ENCODE measurements around the gene SUPT4H1.
"Not testable (repeated sequence)": the region's sequence is repeated elsewhere in the genome, so short reads cannot be mapped to it uniquely, and the experiment has no call there.

The SUPT4H1 gene

DNA sequence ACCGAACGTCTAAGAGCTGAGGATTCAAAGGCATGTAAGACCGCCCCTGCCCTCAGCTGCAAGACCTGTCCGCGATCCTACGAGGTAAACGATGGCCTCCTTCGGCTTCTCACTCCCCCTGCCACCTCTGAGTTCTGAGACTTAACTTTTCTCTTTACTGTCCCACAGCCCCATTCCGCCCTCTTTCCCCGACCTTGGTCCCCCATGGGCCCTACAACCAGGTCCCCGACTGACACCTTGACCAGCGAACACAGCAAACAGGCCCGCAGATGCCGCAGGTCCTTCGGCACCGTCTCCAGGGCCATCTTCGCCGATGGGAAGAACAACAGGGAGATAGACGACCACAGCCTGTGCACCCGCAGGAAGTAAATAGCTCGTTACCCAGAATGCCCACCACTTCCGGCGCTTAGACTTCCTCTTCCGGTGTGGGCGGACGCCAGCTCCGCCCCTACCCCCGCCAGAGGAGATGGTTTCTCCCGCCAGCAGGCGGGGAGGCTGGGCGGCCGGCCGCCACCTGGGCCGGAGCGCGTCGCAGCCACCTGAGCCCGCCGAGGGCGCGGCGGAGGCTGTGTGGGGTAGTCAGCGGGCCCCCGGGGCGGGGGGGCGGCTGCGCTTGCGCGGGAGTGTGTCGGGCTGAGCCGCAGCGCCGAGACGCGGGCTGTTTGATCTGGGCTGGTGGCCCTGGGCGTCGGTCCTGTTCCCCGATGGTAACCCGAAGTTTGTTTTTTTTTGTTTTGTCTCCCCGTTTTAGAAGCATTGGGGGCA, at the start of gene SUPT4H1:
Gene SUPT4H1 (minus strand): TSS at position 371 of the 765 bp plus-strand sequence. CDS start 66 bp downstream, at position 305.
- DNase-seq, result peak; percentile 92

GRCh38 chr17:58401287-58401686, 49.3 kb upstream of the SUPT4H1 start:
- DNase-seq, result no peak

- no peak for DNase-seq
These were observed 48.8 kb upstream of the SUPT4H1 start for GRCh38 chr17:58400826-58401225.

DNA sequence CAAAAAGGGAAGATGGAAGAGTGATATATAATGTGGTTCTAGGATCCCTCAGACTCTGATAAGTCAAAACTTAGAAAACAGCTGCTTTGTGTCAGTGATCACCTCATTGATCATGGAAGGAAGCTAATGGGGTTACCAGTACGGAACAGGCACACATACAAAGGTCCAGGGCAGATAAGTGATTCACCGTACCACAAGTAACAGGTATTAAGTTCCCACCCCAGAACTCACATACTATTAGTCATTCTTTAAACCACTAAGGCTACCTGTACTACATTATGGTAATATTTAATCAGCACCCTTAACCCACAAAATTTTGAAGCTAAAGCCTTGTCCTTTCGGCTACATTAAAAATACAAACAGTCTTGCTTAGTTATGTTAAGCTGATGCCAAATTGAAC, 48.0 kb upstream of the SUPT4H1 start:
- no peak for DNase-seq

DNA sequence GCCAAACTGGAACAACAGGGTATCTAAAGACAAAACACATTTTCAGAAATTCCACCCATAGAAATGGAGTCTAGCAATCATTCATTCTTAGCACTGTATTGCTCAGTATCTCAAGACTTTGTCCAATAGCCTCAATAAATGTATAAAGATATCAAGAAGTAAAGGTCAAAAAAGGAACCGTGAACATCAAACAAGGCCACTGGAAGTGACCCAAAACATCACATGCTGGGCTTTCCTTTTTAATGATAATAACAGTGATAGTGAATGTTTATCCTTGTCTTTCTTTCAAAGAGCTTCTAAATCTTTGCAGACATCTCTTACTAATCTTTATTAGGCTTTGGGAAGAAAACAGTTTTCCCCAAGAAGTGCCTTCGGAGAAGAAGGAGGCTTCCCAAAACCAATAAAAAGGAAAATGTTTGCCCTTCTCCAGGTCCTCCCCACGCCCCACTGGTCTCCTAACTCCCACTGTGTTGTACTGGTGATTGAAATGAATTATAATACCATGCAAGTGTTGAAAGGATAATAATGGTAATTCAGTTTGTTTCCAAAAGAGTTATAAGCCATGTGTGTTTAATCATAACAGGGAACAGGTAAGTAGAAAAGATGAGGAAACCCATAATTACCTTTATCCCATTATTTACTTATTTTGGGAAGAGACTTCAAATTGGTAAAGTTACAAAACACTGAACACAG, 46.7 kb upstream of the SUPT4H1 start:
- DNase-seq, result no peak

DNA sequence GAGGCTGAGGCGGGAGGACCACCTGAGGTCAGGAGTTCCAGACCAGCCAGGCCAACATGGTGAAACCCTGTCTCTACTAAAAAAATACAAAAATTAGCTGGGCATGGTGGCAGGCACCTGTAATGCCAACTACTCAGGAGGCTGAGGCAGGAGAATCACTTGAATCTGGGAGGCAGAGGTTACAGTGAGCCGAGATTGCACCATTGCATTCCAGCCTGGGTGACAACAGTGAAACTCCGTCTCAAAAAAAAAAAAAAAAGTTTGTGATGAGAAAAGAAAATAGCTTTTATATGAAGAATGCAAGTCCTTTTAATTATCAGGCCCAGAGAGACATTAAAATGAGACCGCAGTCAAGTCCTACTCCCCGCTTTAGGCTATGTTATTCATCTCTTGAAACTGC, 45.4 kb upstream of the SUPT4H1 start:
- not testable (repeated sequence) for DNase-seq

- DNase-seq, result no peak
These were observed 44.2 kb upstream of the SUPT4H1 start for GRCh38 chr17:58396173-58396572.

DNA sequence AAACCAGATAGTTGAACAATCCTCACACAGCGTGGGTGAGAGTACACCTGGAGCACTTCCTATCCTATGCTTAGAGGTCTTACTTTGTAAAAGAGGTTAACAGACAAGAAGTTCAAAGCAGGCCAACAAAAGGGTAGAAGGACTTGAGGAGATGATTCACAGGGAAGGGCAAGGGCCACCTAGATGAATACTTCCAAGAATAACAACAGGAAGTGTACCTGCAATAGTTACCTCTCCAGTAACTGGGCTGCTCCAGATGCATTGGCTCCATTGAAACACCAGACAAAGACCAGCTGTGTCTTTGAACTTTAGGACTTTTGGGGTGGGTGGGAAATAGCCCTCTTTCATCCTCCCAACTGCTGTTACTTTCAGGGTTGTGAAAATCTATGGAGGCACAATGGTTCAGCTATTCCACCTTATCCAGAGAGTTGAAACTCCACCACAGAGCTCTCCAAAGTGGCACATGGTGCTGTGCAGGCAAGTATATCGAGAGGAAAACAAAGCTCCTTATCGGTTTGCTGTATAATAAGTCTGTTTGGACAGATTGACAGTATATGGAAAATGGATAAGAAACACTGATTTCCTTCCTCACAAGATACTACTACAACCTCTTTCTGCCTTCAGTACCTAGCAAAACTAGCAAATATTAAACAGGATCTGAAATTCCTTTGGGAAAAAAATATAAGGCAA, 42.7 kb upstream of the SUPT4H1 start:
- DNase-seq, result no peak

DNA sequence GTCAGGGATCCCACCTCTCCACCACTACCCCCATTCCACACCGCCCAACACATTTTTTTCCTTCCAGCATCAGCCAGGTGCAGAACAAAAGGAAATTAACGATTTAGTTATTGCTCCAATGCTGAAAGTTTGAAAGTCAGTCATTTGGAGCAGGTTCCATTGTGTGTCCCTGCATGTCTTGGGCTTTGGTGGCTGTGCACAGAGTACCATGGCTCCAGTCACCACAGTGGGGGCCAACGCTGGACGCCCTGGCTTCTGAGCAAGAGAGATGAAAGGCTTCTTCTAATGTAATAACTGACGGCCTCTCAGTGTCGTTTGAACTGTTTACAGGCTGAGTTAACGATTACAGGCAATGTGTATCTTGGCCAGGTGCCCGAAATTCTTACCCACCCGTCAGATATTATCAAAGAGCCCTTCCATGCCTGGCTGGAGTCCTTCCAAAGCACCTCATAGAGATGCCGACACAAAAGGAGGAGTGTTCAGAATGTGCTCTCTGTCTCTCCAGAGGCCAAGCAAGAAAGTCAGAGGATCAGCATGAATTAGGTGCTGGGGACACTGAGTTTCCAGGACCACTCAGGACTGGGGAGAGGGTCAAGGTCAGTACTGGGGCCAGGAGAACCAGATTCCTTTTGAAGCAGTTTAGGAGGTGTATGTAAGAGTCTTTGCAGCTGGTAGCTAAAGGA, 39.4 kb upstream of the SUPT4H1 start:
- peak; percentile 45 for DNase-seq

GRCh38 chr17:58390884-58391283, 38.9 kb upstream of the SUPT4H1 start:
- DNase-seq, result no peak

- no peak for DNase-seq
These were observed 36.5 kb upstream of the SUPT4H1 start for GRCh38 chr17:58388302-58389190.

- DNase-seq, result no peak
These were observed 35.8 kb upstream of the SUPT4H1 start for GRCh38 chr17:58387834-58388233.

DNA sequence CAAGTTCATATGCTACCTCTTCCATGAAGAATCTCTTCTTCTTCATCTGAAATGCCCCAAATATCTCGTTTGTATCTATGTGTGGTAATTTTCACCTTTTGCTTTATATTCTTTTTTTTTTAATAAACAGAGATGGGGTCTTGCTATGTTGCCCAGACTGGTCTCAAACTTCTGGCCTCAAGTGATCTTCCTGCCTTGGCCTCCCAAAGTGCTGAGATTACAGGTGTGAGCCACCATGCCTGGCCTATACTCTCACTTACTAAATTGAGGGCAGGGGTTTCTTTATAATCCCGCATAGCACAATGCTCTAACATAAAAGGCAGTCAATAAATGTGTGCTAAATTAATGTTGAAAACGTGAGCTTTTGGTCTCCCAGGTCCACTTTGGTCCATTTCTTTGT, 34.7 kb upstream of the SUPT4H1 start:
- no peak for DNase-seq

DNA sequence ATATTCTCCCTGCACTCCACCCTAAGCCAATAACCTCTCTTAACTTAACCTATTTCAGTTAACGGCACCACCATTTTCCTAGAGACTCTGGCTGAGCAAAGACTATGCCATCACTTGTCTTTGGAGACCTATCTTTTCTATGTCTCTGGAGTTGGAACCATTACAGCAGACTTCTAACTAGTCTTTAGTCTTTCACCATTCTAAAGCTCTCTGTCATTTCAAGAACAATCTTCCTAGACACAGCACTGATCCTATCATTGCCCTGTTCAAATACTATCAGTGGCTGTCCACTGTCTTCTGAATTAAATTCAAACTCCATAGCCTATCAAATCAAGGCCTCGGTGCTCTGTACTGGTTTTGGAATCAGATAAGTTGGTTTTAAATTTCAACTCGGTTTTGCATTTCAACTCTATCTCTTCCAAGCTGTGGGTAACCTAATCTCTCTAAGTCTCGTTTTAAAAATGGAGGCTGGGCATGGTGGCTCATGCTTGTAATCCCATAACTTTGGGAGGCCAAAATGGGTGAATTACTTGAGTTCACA, 33.4 kb upstream of the SUPT4H1 start:
- DNase-seq, result no peak

DNA sequence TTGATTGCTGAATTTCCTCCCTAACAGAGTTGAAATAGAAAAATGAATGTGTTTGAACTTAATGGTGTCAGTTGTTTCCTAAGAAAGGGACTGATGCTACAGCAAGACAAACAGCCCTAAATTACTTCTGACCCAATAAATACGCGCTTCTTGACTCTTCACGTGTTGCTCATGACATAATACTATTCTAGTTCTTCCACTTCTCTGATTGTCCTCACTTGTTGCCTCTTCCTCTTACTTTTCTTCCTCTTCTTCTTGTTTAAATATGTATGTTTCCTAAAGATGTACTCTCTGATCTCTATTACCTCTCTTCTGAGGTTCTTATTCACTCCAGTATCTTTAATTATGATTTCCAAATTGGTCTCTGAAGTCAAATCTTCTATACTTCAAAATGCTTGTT, 32.9 kb upstream of the SUPT4H1 start:
- DNase-seq, result no peak

GRCh38 chr17:58383892-58384462, 32.0 kb upstream of the SUPT4H1 start:
- DNase-seq, result no peak

- no peak for DNase-seq
These were observed 30.9 kb upstream of the SUPT4H1 start for GRCh38 chr17:58382872-58383242.

- DNase-seq, result no peak
These were observed 30.3 kb upstream of the SUPT4H1 start for GRCh38 chr17:58382108-58382871.

GRCh38 chr17:58381124-58382035, 29.4 kb upstream of the SUPT4H1 start:
- no peak for DNase-seq
